IMR-90 (cell line): ENCODE results near the gene DAPK1. TPM values are rescaled to one million over a fixed set of nuclear protein-coding genes. Genes with fewer than 3 reads are reported as not detected.

ENCODE experiments used
- ATAC-seq: fragments of 200-7000 bp; cut with Tn5 transposase; 2 replicates; pipeline ENCODE4 v1.9.1; 2020; ENCODE audit warnings: low read depth, mild to moderate bottlenecking, moderate library complexity
- BruUV-seq: library from RNA; stranded (reverse); fragments of 400-500 nt; replicated peaks from 2 replicates; lab custom pipeline; 2021; lab: Mats Ljungman, UMichigan
- CTCF ChIA-PET: fragments of 300-600 bp; formaldehyde crosslinking; extraction: SDS; loops from one replicate; lab custom pipeline; 2021; ENCODE audit warnings: antibody characterized with exemption; lab: Yijun Ruan, JAX
- POLR2A ChIA-PET: fragments of 300-600 bp; sonication (Branson Sonifier 250); formaldehyde crosslinking; loops from one replicate; lab custom pipeline; 2022; ENCODE audit warnings: antibody characterized with exemption; ENCODE audit not compliant: unreplicated experiment; lab: Charles Lee
- DNase-seq: peaks from one replicate; pipeline ENCODE4 v3.0.0; 2013
- H2AFZ ChIP-seq: replicated peaks from 2 replicates; pipeline ENCODE3; 2013; ENCODE audit warnings: low read length, mild to moderate bottlenecking; ENCODE audit not compliant: poor library complexity
- H2AK5ac ChIP-seq: 2 replicates; pipeline ENCODE4 v1.6.1; 2013; ENCODE audit warnings: low read depth, low read length, inconsistent platforms
- H2AK9ac ChIP-seq: replicated peaks from 2 replicates; pipeline ENCODE3; 2013; ENCODE audit warnings: mild to moderate bottlenecking, low read depth, low read length, moderate library complexity; ENCODE audit not compliant: poor library complexity
- H2BK120ac ChIP-seq: 2 replicates; pipeline ENCODE4 v1.6.1; 2013; ENCODE audit warnings: low read depth, low read length, inconsistent platforms
- H2BK15ac ChIP-seq: 3 replicates; pipeline ENCODE4 v1.6.1; 2013; ENCODE audit warnings: low read depth, low read length, inconsistent platforms
- H2BK20ac ChIP-seq: 2 replicates; pipeline ENCODE4 v1.6.1; 2013; ENCODE audit warnings: low read depth, mild to moderate bottlenecking, inconsistent platforms, low read length, moderate library complexity
- H2BK5ac ChIP-seq: 2 replicates; pipeline ENCODE4 v1.6.1; 2013; ENCODE audit warnings: mild to moderate bottlenecking, low read depth, low read length, inconsistent platforms; ENCODE audit not compliant: poor library complexity, severe bottlenecking
- H3K14ac ChIP-seq: replicated peaks from 2 replicates; pipeline ENCODE4 v1.6.1; 2013; ENCODE audit warnings: low read depth, low read length, inconsistent platforms
- H3K18ac ChIP-seq: 2 replicates; pipeline ENCODE4 v1.6.1; 2013; ENCODE audit warnings: low read depth, low read length, control low read depth
- H3K23ac ChIP-seq: 2 replicates; pipeline ENCODE4 v1.6.1; 2013; ENCODE audit warnings: low read depth, low read length, inconsistent platforms
- H3K27ac ChIP-seq: 2 replicates; pipeline ENCODE4 v1.5.1; 2013; ENCODE audit warnings: mild to moderate bottlenecking, control low read depth, low read length; ENCODE audit not compliant: insufficient read depth
- H3K27me3 ChIP-seq: 2 replicates; pipeline ENCODE4 v1.6.1; 2013; ENCODE audit warnings: low read length; ENCODE audit not compliant: control insufficient read depth, insufficient read depth
- H3K36me3 ChIP-seq: 2 replicates; pipeline ENCODE4 v1.6.1; 2013; ENCODE audit warnings: low read length, mixed read lengths; ENCODE audit not compliant: control insufficient read depth, insufficient read depth
- H3K4ac ChIP-seq: 2 replicates; pipeline ENCODE4 v1.6.1; 2013; ENCODE audit warnings: low read depth, low read length, inconsistent platforms
- H3K4me1 ChIP-seq: 2 replicates; pipeline ENCODE4 v1.6.1; 2013; ENCODE audit warnings: low read length, mixed read lengths; ENCODE audit not compliant: control insufficient read depth, insufficient read depth
- H3K4me2 ChIP-seq: 2 replicates; pipeline ENCODE4 v1.6.1; 2013; ENCODE audit warnings: low read depth, mild to moderate bottlenecking, control low read depth, low read length, moderate library complexity
- H3K4me3 ChIP-seq: 2 replicates; pipeline ENCODE4 v1.5.1; 2013; ENCODE audit warnings: low read depth, mild to moderate bottlenecking, control low read depth, low read length, moderate library complexity; ENCODE audit not compliant: insufficient read depth
- H3K56ac ChIP-seq: 2 replicates; pipeline ENCODE4 v1.6.1; 2013; ENCODE audit warnings: low read length, inconsistent platforms; ENCODE audit not compliant: insufficient read depth; ENCODE audit errors: extremely low read depth
- H3K79me1 ChIP-seq, 2 experiments: 2 replicates each; pipeline ENCODE4 v1.6.1; 2013; ENCODE audit warnings: low read length in 2 of 2, inconsistent platforms in 1 of 2, low read depth in 1 of 2
- H3K9ac ChIP-seq: 2 replicates; pipeline ENCODE4 v1.6.1; 2013; ENCODE audit warnings: low read depth, low read length, control low read depth
- H3K9me1 ChIP-seq: 2 replicates; pipeline ENCODE4 v1.6.1; 2013; ENCODE audit warnings: low read length, inconsistent platforms; ENCODE audit not compliant: insufficient read depth
- H3K9me3 ChIP-seq: 2 replicates; pipeline ENCODE4 v1.6.1; 2013; ENCODE audit warnings: low read length; ENCODE audit not compliant: control insufficient read depth, insufficient read depth
- H4K20me1 ChIP-seq: 2 replicates; pipeline ENCODE4 v1.6.1; 2013; ENCODE audit warnings: low read length, inconsistent platforms; ENCODE audit not compliant: insufficient read depth
- H4K5ac ChIP-seq: 2 replicates; pipeline ENCODE4 v1.6.1; 2013; ENCODE audit warnings: mild to moderate bottlenecking, low read depth, low read length, control low read depth
- H4K8ac ChIP-seq, 2 experiments: 2 replicates each; pipeline ENCODE4 v1.6.1; 2013; ENCODE audit warnings: low read depth in 2 of 2, low read length in 2 of 2, control low read depth in 1 of 2, inconsistent platforms in 1 of 2
- H4K91ac ChIP-seq: 2 replicates; pipeline ENCODE4 v1.6.1; 2013; ENCODE audit warnings: low read depth, low read length, inconsistent platforms; ENCODE audit not compliant: insufficient read depth
- BHLHE40 ChIP-seq: fragments of 150-350 bp; IDR thresholded peaks from 2 replicates; pipeline ENCODE4 v1.6.1; 2016; ENCODE audit warnings: mild to moderate bottlenecking, low read depth, low read length
- MAZ ChIP-seq: IDR thresholded peaks from 2 replicates; pipeline ENCODE4 v1.6.1; 2012; ENCODE audit warnings: low read depth, mild to moderate bottlenecking, low read length, improper control_type of control experiment, moderate library complexity, borderline replicate concordance
- NFE2L2 ChIP-seq: fragments of 150-350 bp; IDR thresholded peaks from 2 replicates; pipeline ENCODE4 v1.6.1; 2016; ENCODE audit warnings: low read depth, mild to moderate bottlenecking, low read length
- RAD21 ChIP-seq: IDR thresholded peaks from 2 replicates; pipeline ENCODE4 v1.6.1; 2012; ENCODE audit warnings: low read length, improper control_type of control experiment
- RCOR1 ChIP-seq: IDR thresholded peaks from 2 replicates; pipeline ENCODE4 v1.6.1; 2012; ENCODE audit warnings: mild to moderate bottlenecking, low read length, improper control_type of control experiment; ENCODE audit not compliant: insufficient replicate concordance
- RFX5 ChIP-seq: IDR thresholded peaks from 2 replicates; pipeline ENCODE4 v1.8.0; 2012; ENCODE audit warnings: low read depth, mild to moderate bottlenecking, low read length, moderate library complexity
- USF2 ChIP-seq: fragments of 150-350 bp; IDR thresholded peaks from 2 replicates; pipeline ENCODE4 v1.6.1; 2017; ENCODE audit warnings: mild to moderate bottlenecking, antibody characterized with exemption, low read length, low read depth
- WGBS, 2 experiments: methylation state at CpG; one replicate each; pipeline versions ENCODE4 v1.1.5 to v1.1.7; 2013; ENCODE audit warnings: missing lambda C conversion rate in 2 of 2; ENCODE audit not compliant: insufficient read length in 1 of 2; ENCODE audit errors: extremely low coverage in 2 of 2; 5-methylcytosine and 5-hydroxymethylcytosine counted together
- dilution Hi-C: fragments of 300-500 bp; cut with HindIII; formaldehyde crosslinking; loops from one replicate; pipeline ENCODE4 v1.14.3; 2018; ENCODE audit warnings: low sequenced_read_pairs; ENCODE audit not compliant: unreplicated experiment
- in situ Hi-C: fragments of 300-500 bp; cut with MboI; formaldehyde crosslinking; loops from 3 replicates; pipeline ENCODE4 v1.14.3; 2019; ENCODE audit warnings: low sequenced_read_pairs, inconsistent platforms, mixed read lengths
- intact Hi-C: fragments of 100-400 bp; cut with micrococcal nuclease; formaldehyde crosslinking; loops from 2 replicates; pipeline ENCODE4 v1.10.0; 2022
- polyA plus RNA-seq, 3 experiments: library from polyadenylated mRNA; depleted of rRNA; stranded (reverse); fragments of >200 nt; gene quantifications; 2 replicates each; pipeline ENCODE4 v1.2.3, GENCODE V29; 2012; ENCODE audit warnings: low replicate concordance in 1 of 3
- total RNA-seq: library from RNA; depleted of rRNA; stranded (reverse); fragments of >200 nt; gene quantifications from 2 replicates; pipeline ENCODE4 v1.2.3, GENCODE V29; 2012
- TF ChIP-seq, protein P1 (sequence below): fragments of 150-350 bp; IDR thresholded peaks from 2 replicates; pipeline ENCODE4 v1.6.1; 2016; ENCODE audit warnings: low read depth, mild to moderate bottlenecking, low read length, moderate library complexity, borderline replicate concordance
- TF ChIP-seq, protein P2 (sequence below): conservative IDR thresholded peaks from 2 replicates; pipeline ENCODE4 v1.5.1; 2012; ENCODE audit warnings: mild to moderate bottlenecking, low read depth, low read length, improper control_type of control experiment

DAPK1 gene
- total and polyA plus RNA-seq, 2 of the 4 experiments (the other 2 are of a cell fraction): under 0.01 to 0.03 TPM

- Histone ChIP-seq H3K23ac (no peak overlapping the region), H3K18ac (no peak overlapping the region), H2BK15ac (no peak overlapping the region), H2AFZ (no peak overlapping the region), H3K9me3 (no peaks in the 10 kb centered on the region), H3K4me1 (peaks cover 16% of the 10 kb centered on the region), H3K9me1 (peaks cover 20% of the 10 kb centered on the region), H2AK5ac (no peak overlapping the region), H3K4ac (no peak overlapping the region), H3K27me3 (no peaks in the 10 kb centered on the region), H4K91ac (no peak overlapping the region), H3K14ac (no peak overlapping the region), H3K79me1 (peaks cover 0 to 6% of the 10 kb centered on the region in 2 experiments; a peak in 2 of 4 replicates), H3K27ac (no peak overlapping the region), H4K8ac (no peak overlapping the region), H2BK120ac (no peak overlapping the region), H3K9ac (no peak overlapping the region), H3K4me2 (no peak overlapping the region), H3K4me3 (no peak overlapping the region), H2BK20ac (no peak overlapping the region; the same call in 1 of the 2 replicates), H4K20me1 (no peaks in the 10 kb centered on the region), H3K36me3 (no peaks in the 10 kb centered on the region), H2AK9ac (no peak overlapping the region), H4K5ac (no peak overlapping the region), H3K56ac (no peak overlapping the region), H2BK5ac (no peak overlapping the region)
- ATAC-seq: no peak
- dilution Hi-C loops: no loop called here
- TF ChIP-seq BHLHE40 (no peak), USF2 (no peak), RFX5 (no peak), RCOR1 (no peak), MAZ (no peak), RAD21 (no peak), NFE2L2 (no peak)
- TF ChIP-seq, protein P1, sequence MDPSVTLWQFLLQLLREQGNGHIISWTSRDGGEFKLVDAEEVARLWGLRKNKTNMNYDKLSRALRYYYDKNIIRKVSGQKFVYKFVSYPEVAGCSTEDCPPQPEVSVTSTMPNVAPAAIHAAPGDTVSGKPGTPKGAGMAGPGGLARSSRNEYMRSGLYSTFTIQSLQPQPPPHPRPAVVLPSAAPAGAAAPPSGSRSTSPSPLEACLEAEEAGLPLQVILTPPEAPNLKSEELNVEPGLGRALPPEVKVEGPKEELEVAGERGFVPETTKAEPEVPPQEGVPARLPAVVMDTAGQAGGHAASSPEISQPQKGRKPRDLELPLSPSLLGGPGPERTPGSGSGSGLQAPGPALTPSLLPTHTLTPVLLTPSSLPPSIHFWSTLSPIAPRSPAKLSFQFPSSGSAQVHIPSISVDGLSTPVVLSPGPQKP: no peak
- TF ChIP-seq, protein P2, sequence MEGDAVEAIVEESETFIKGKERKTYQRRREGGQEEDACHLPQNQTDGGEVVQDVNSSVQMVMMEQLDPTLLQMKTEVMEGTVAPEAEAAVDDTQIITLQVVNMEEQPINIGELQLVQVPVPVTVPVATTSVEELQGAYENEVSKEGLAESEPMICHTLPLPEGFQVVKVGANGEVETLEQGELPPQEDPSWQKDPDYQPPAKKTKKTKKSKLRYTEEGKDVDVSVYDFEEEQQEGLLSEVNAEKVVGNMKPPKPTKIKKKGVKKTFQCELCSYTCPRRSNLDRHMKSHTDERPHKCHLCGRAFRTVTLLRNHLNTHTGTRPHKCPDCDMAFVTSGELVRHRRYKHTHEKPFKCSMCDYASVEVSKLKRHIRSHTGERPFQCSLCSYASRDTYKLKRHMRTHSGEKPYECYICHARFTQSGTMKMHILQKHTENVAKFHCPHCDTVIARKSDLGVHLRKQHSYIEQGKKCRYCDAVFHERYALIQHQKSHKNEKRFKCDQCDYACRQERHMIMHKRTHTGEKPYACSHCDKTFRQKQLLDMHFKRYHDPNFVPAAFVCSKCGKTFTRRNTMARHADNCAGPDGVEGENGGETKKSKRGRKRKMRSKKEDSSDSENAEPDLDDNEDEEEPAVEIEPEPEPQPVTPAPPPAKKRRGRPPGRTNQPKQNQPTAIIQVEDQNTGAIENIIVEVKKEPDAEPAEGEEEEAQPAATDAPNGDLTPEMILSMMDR: no peak
- intact Hi-C loops: loop anchor here (10.0 kb wide), 1 partner anchor 1604 kb away; the partner anchor contains the start of genes CKS2 and SECISBP2
- ChIA-PET CTCF (interaction anchor here (0.6 kb wide), 1 partner anchor 832 kb away, joined by 3 read pairs; no protein-coding TSS in a partner anchor), POLR2A (no interaction called here)
- no peak for DNase-seq
- BruUV-seq: no TSS peak
- in situ Hi-C loops: loop anchor here (25.0 kb wide), 1 partner anchor 852 kb away; no protein-coding TSS in a partner anchor
- WGBS, 2 experiments: 83% methylated on average over 2 of the region's 5 CpGs; no CpG with 5 or more reads in 1 of the 2 experiments
These were observed 212.8 kb downstream of the DAPK1 start for GRCh38 chr9:87710443-87710842.
